NCI-H2196 (cell line): ENCODE measurements around the gene DLGAP1.
A peak's percentile ranks its signal among the peaks of the same experiment; 100 is the strongest.

Experiments used
- DNase-seq: peaks from one replicate; lab custom pipeline; 2025; ENCODE audit not compliant: unreplicated experiment; lab: John Stamatoyannopoulos, UW

Gene DLGAP1

GRCh38 chr18:3832025-3832638 lies 623.0 kb downstream of the DLGAP1 start:
- DNase-seq, result no peak

GRCh38 chr18:3830604-3831003 lies 624.5 kb downstream of the DLGAP1 start:
- DNase-seq, result no peak

- no peak for DNase-seq
Observed at GRCh38 chr18:3827236-3827845, 627.8 kb downstream of the DLGAP1 start.

GRCh38 chr18:3826021-3826420 lies 629.1 kb downstream of the DLGAP1 start:
- DNase-seq, result no peak

GRCh38 chr18:3824101-3824500 lies 631.0 kb downstream of the DLGAP1 start:
- no peak for DNase-seq

GRCh38 chr18:3823073-3823472 lies 632.0 kb downstream of the DLGAP1 start:
- no peak for DNase-seq

GRCh38 chr18:3821524-3821923 lies 633.6 kb downstream of the DLGAP1 start:
- no peak for DNase-seq

- DNase-seq, result no peak
Observed at GRCh38 chr18:3819961-3820360, 635.1 kb downstream of the DLGAP1 start.

- DNase-seq, result no peak
Observed at GRCh38 chr18:3816610-3817363, 638.3 kb downstream of the DLGAP1 start.

- DNase-seq, result no peak
Observed at GRCh38 chr18:3815991-3816390, 639.1 kb downstream of the DLGAP1 start.

- no peak for DNase-seq
Observed at GRCh38 chr18:3814816-3815215, 640.3 kb downstream of the DLGAP1 start.

GRCh38 chr18:3810296-3810695 lies 644.8 kb downstream of the DLGAP1 start:
- DNase-seq, result no peak

GRCh38 chr18:3808985-3809780 lies 645.9 kb downstream of the DLGAP1 start:
- DNase-seq, result no peak

GRCh38 chr18:3806656-3807055 lies 648.5 kb downstream of the DLGAP1 start:
- peak; percentile 51 for DNase-seq

GRCh38 chr18:3804336-3804735 lies 650.8 kb downstream of the DLGAP1 start:
- DNase-seq, result no peak

GRCh38 chr18:3803350-3803749 lies 651.8 kb downstream of the DLGAP1 start:
- no peak for DNase-seq

- DNase-seq, result peak; percentile 41
Observed at GRCh38 chr18:3799515-3799914, 655.6 kb downstream of the DLGAP1 start.

GRCh38 chr18:3798032-3798431 lies 657.1 kb downstream of the DLGAP1 start:
- DNase-seq, result no peak

GRCh38 chr18:3796434-3796833 lies 658.7 kb downstream of the DLGAP1 start:
- DNase-seq, result no peak

GRCh38 chr18:3794537-3795348 lies 660.4 kb downstream of the DLGAP1 start:
- peak; percentile 59 for DNase-seq

- no peak for DNase-seq
Observed at GRCh38 chr18:3793545-3793944, 661.6 kb downstream of the DLGAP1 start.
